Peyer's patch (tissue), 4 donors: ENCODE results near the gene NDUFB7. TPM values are rescaled to one million over a fixed set of nuclear protein-coding genes. Genes with fewer than 3 reads are reported as not detected.
"Not testable (repeated sequence)": the region's sequence is repeated elsewhere in the genome, so short reads cannot be mapped to it uniquely, and the experiment has no call there.

Source experiments
- DNase-seq, 3 donors: peaks; one replicate each; pipeline ENCODE4 v3.0.0-alpha.2; 2017 to 2019
- H3K27ac ChIP-seq, 4 donors: fragments of 200-600 bp; sonication (generic); one replicate each; pipeline ENCODE4 v1.5.1; 2016 to 2019
- H3K27me3 ChIP-seq, 2 donors: fragments of 200-600 bp; sonication (generic); one replicate each; pipeline ENCODE4 v1.5.1; 2019
- H3K36me3 ChIP-seq, 3 donors: fragments of 200-600 bp; sonication (generic); one replicate each; pipeline ENCODE4 v1.5.1; 2016 to 2019
- H3K4me1 ChIP-seq, 4 donors: fragments of 200-600 bp; sonication (generic); one replicate each; pipeline ENCODE4 v1.5.1; 2016 to 2019
- H3K4me3 ChIP-seq, 4 donors: fragments of 200-600 bp; sonication (generic); 1 replicate in 3 of 4; 2 replicates in 1 of 4; pipeline ENCODE4 v1.5.1; 2016 to 2019; ENCODE audit warnings: mild to moderate bottlenecking in 1 of 4
- H3K9me3 ChIP-seq, 4 donors: fragments of 200-600 bp; sonication (generic); one replicate each; pipeline ENCODE4 v1.5.1; 2016 to 2019; ENCODE audit warnings: mild to moderate bottlenecking in 1 of 4
- CTCF ChIP-seq, 6 experiments: fragments of 450-650 bp in 4 of 6; fragments of 200-600 bp in 2 of 6; sonication (generic) in 1 of 6; IDR thresholded peaks; one replicate each; pipeline ENCODE4 v1.5.1; 2017 to 2019; ENCODE audit warnings: antibody characterized with exemption in 6 of 6, mild to moderate bottlenecking in 3 of 6, moderate library complexity in 1 of 6
- POLR2A ChIP-seq, 2 donors: fragments of 450-650 bp; IDR thresholded peaks; one replicate each; pipeline ENCODE4 v1.5.1; 2017; ENCODE audit warnings: antibody characterized with exemption in 2 of 2, mild to moderate bottlenecking in 2 of 2, moderate library complexity in 2 of 2
- total RNA-seq, 4 donors: library from RNA; depleted of rRNA; stranded (reverse); fragments of >200 nt; gene quantifications; one replicate each; pipeline ENCODE4 v1.1.0, GENCODE V29; 2016

Gene NDUFB7
- total RNA-seq, 4 donors from 2014 or later, result 275 to 432 (median 358) TPM

DNA sequence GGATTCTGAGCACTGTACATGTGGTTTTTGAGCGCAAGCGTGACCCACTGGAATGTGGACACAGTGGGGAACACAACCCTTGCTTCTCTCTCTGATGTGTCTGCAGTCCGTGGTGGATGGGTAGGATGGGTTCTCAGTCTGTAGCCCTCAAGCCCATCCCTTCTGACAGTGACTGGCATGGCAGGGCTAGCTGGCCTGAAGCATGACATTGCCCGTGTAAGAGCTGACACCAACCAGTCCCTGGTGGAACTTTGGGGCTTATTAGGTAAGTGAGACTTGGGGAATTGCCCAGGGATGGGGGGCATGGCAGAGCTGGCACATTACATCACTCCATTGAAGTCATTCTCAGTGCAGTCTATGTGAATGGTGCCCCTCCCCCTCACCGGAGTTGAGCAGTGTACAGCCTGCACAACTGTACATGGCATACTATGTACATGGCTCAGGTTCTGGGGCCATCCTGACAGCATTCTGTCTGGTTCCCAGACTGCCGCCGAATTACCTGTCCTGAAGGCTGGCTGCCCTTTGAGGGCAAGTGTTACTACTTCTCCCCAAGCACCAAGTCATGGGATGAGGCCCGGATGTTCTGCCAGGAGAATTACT lies 27.8 kb upstream of the NDUFB7 start:
- no peaks in the 10 kb centered on the region for H3K9me3 ChIP-seq
- peaks cover 0 to 1% (median 0%) of the 10 kb centered on the region in 4 donors for H3K4me1 ChIP-seq
- no peak overlapping the region for H3K4me3 ChIP-seq
- no peak overlapping the region for H3K27ac ChIP-seq
- no peaks in the 10 kb centered on the region for H3K27me3 ChIP-seq
- TF ChIP-seq CTCF (IDR thresholded peaks at IDR 0.05), result no peak
- TF ChIP-seq POLR2A (IDR thresholded peaks at IDR 0.05), result no peak
- no peaks in the 10 kb centered on the region for H3K36me3 ChIP-seq
- no peak for DNase-seq

- H3K27me3 ChIP-seq, result no peaks in the 10 kb centered on the region
- TF ChIP-seq POLR2A (IDR thresholded peaks at IDR 0.05) (no peak), CTCF (IDR thresholded peaks at IDR 0.05) (no peak)
- no peak for DNase-seq
- no peak overlapping the region for H3K4me3 ChIP-seq
- H3K4me1 ChIP-seq, result no peaks in the 10 kb centered on the region
- H3K9me3 ChIP-seq, result no peaks in the 10 kb centered on the region
- no peak overlapping the region for H3K27ac ChIP-seq
- H3K36me3 ChIP-seq, result no peaks in the 10 kb centered on the region
Observed at GRCh38 chr19:14595558-14595957, 23.7 kb upstream of the NDUFB7 start.

DNA sequence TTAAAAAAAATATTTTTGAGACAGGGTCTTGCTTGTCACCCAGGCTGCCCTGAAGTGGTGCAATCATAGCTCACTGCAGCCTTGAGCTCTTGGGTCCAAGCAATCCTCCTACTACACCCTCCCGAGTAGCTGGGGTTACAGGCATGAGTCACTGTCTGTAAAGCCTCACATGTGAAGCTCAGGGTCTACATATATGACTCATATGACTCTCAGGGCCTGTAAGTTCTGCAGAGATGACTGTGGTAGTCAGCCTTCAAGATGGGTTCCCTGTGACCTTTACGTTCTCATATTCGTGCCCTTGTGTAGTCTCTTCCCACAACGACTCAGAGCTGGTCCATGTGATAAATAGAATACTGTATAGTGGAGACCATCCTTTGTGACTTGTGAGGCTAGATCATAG lies 17.6 kb upstream of the NDUFB7 start:
- not testable (repeated sequence) for H3K4me3 ChIP-seq, H3K27ac ChIP-seq, H3K36me3 ChIP-seq, DNase-seq, H3K4me1 ChIP-seq, H3K27me3 ChIP-seq, H3K9me3 ChIP-seq

GRCh38 chr19:14585187-14585586 lies 13.3 kb upstream of the NDUFB7 start:
- H3K4me1 ChIP-seq, DNase-seq, H3K36me3 ChIP-seq, H3K4me3 ChIP-seq, H3K27ac ChIP-seq, H3K27me3 ChIP-seq, H3K9me3 ChIP-seq: not testable (repeated sequence)

DNA sequence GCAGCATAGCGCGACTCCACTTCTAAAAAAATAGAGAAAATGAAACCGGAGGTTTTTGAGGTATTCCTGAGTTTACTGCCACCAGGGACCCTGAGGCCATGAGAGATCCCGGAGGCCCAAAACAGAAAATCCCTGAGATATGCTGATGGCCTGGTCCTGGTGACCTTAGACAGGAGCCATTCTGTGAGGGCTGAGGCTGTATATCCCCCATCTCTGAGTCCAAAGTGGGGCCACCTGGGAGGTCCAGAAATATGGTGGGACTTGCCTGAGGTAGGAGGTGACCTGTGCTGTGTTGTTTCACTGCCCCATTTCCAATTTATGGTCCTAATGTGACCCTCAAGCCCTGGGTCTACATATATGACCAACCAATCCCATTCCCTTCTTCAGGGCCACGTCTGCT lies 12.5 kb upstream of the NDUFB7 start:
- H3K4me1 ChIP-seq, DNase-seq, H3K36me3 ChIP-seq, H3K27me3 ChIP-seq, H3K9me3 ChIP-seq: not testable (repeated sequence)
- H3K4me3 ChIP-seq, result peak overlapping the region in 2 of 4 donors; percentile 37 to 43
- H3K27ac ChIP-seq, result peak overlapping the region in 1 of 4 donors; percentile 73

DNA sequence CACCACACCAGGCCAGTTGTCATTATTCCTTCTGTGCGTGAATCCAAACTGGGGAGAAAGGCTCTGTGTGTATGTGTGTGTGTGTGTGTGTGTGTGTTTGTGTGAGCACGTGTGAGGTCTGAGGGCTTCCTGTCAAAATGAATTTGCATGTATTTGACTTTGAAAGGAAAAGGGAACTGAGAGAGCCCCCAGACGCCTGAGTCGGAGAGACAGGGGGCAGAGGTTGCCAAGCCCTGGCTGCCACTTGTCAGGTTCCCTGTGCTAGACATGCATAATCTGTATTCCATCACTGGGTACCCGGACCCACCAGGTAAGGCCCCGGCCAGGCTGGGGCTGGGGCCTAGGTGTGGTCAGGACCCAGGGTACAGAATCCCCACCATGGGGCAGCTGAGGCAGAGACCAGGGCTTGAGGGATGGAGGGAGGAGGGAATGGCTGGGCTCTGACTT lies 11.1 kb upstream of the NDUFB7 start, which contains the start of gene CLEC17A:
Gene CLEC17A, plus strand, starts transcription at position 191 of the 447 bp plus-strand sequence. Its CDS starts 77 bp downstream, at position 268.
- Histone ChIP-seq H3K9me3 (no peaks in the 10 kb centered on the region), H3K36me3 (no peaks in the 10 kb centered on the region), H3K27me3 (no peaks in the 10 kb centered on the region), H3K4me1 (no peaks in the 10 kb centered on the region), H3K4me3 (peak within 1 kb of the TSS in 2 of 4 donors; percentile 37 to 43), H3K27ac (peak within 1 kb of the TSS in 1 of 4 donors; percentile 73)
- TF ChIP-seq POLR2A (IDR thresholded peaks at IDR 0.05), result no peak
- TF ChIP-seq CTCF (IDR thresholded peaks at IDR 0.05), result no peak
- peak in 2 of 3 donors; percentile 87 to 88 for DNase-seq

GRCh38 chr19:14580623-14581237 lies 8.9 kb upstream of the NDUFB7 start:
- no peak overlapping the region for H3K4me3 ChIP-seq
- no peak for TF ChIP-seq POLR2A (IDR thresholded peaks at IDR 0.05)
- no peak for TF ChIP-seq CTCF (IDR thresholded peaks at IDR 0.05)
- no peaks in the 10 kb centered on the region for H3K4me1 ChIP-seq
- no peak overlapping the region for H3K27ac ChIP-seq
- H3K27me3 ChIP-seq, result no peaks in the 10 kb centered on the region
- H3K36me3 ChIP-seq, result no peaks in the 10 kb centered on the region
- no peaks in the 10 kb centered on the region for H3K9me3 ChIP-seq
- no peak for DNase-seq
